Heart right ventricle (tissue), 16 donors: ENCODE results near the gene ATG7. TPM values are rescaled to one million over a fixed set of nuclear protein-coding genes. Genes with fewer than 3 reads are reported as not detected.
"Not testable (repeated sequence)": the region's sequence is repeated elsewhere in the genome, so short reads cannot be mapped to it uniquely, and the experiment has no call there.

Experiments used
- ATAC-seq, 8 donors: fragments of 200-7000 bp; cut with Tn5 transposase; one replicate each; pipeline ENCODE4 v1.9.1; 2020; ENCODE audit warnings: mild to moderate bottlenecking in 8 of 8, moderate library complexity in 8 of 8, moderate number of reproducible peaks in 1 of 8
- DNase-seq, 2 donors: peaks; one replicate each; pipeline ENCODE4 v3.0.0-alpha.2; 2020
- H3K27ac ChIP-seq, 10 donors: fragments of 200-600 bp; sonication (generic) in 2 of 10; one replicate each; pipeline versions ENCODE4 v1.5.0 to v1.8.0; 2020 to 2022; ENCODE audit warnings: mild to moderate bottlenecking in 3 of 10
- H3K27me3 ChIP-seq, 7 donors: fragments of 200-600 bp; one replicate each; pipeline ENCODE4 v1.8.0; 2021 to 2022; ENCODE audit warnings: mild to moderate bottlenecking in 2 of 7
- H3K36me3 ChIP-seq, 9 donors: fragments of 200-600 bp; sonication (generic) in 1 of 9; one replicate each; pipeline versions ENCODE4 v1.5.0 to v1.8.0; 2020 to 2022; ENCODE audit warnings: mild to moderate bottlenecking in 2 of 9
- H3K4me1 ChIP-seq, 9 donors: fragments of 200-600 bp; sonication (generic) in 1 of 9; one replicate each; pipeline versions ENCODE4 v1.5.0 to v1.8.0; 2020 to 2022; ENCODE audit warnings: mild to moderate bottlenecking in 4 of 9
- H3K4me3 ChIP-seq, 10 donors: fragments of 200-600 bp; sonication (generic) in 2 of 10; one replicate each; pipeline versions ENCODE4 v1.5.0 to v1.8.0; 2020 to 2022; ENCODE audit warnings: mild to moderate bottlenecking in 7 of 10, moderate library complexity in 2 of 10
- H3K9me3 ChIP-seq, 11 donors: fragments of 200-600 bp in 10 of 11; sonication (generic) in 2 of 11; one replicate each; pipeline versions ENCODE4 v1.5.0 to v1.8.0; 2013 to 2022; ENCODE audit warnings: mild to moderate bottlenecking in 2 of 11, control low read depth in 1 of 11, moderate library complexity in 1 of 11
- CTCF ChIP-seq, 9 donors: fragments of 200-600 bp; sonication (generic) in 2 of 9; IDR thresholded peaks; one replicate each; pipeline versions ENCODE4 v1.5.0 to v1.8.0; 2021 to 2022; ENCODE audit warnings: antibody characterized with exemption in 9 of 9, mild to moderate bottlenecking in 5 of 9, moderate library complexity in 1 of 9
- WGBS, 2 donors: extraction: QIAGEN DNeasy Blood & Tissue Kit; methylation state at CpG; one replicate each; pipeline ENCODE4 v1.1.7; 2013; ENCODE audit warnings: inconsistent platforms in 1 of 2; 5-methylcytosine and 5-hydroxymethylcytosine counted together
- intact Hi-C, 10 donors: fragments of 100-400 bp; cut with DNase I; formaldehyde crosslinking; loops; one replicate each; pipeline versions ENCODE4 v1.11.1 to v1.14.2; 2022
- polyA plus RNA-seq, 2 donors: library from polyadenylated mRNA; stranded (reverse); fragments of 200-250 nt; gene quantifications; one replicate each; pipeline ENCODE4 v1.2.3, GENCODE V29; 2013
- total RNA-seq, 10 donors: library from RNA; stranded (reverse); fragmentation: NEBNext Ultra II Directional in 3 of 10; extraction: Animal tissue kit (Norgen Biotek cat#: 25700) in 3 of 10; gene quantifications; one replicate each; pipeline versions ENCODE4 v1.2.1 to v1.2.4, GENCODE V29; 2021 to 2023
- donor health status: Arrhythmogenic right ventricular cardiomyopathy.
- donor health status: ischemic (EF 13 %, LVEDD 7.1; RV severe dilation, severe dysfunction).
- donor health status: healthy with polysubstance abuse.
- donor health status: DM: no; HTN: yes; CAD: no.
- donor health status: DM: no; HTN: no; CAD: no.
- donor health status: ischemic (EF 25% LVEDD 6.9; RV normal size, moderate dysfunction).
- donor health status: ischemic (EF 25% LVEDD 5.7; RV mildly dilated, moderate dysfunction).
- donor health status: healthy.
- donor health status: DM: yes; HTN: yes; CAD: no.
- donor health status: Ischemic cardiomyopathy.
- donor health status: ischemic (EF 35%, LVEDD 5.7; RV mildly dilated, moderate dysfunction).
- donor health status: nonischemic (EF 11% LVEDD 7.7; RV severe dilation, severe dysfunction).
- donor health status: DM: yes; HTN: yes; CAD: no.
- donor health status: PGD.
- donor health status: ischemic (EF 29% LVEDD 5.4; RV normal size, mild dysfunction).
- donor health status: nonischemic (EF 23%, LVEDD 6.1; RV moderate dilation, normal function).

The ATG7 gene
- total and polyA plus RNA-seq, 12 donors: 5.3 to 24.1 (median 16.8) TPM

- H3K36me3 ChIP-seq: no peaks in the 10 kb centered on the region
- no peak overlapping the region for H3K4me3 ChIP-seq
- intact Hi-C loops: no loop called here
- H3K27me3 ChIP-seq: no peaks in the 10 kb centered on the region
- no peak for TF ChIP-seq CTCF (IDR thresholded peaks at IDR 0.05)
- WGBS, 2 donors: 85 to 92% methylated on average over 6 of the region's 6 CpGs
- DNase-seq (no peak), ATAC-seq (peak in 1 of 8 donors; percentile 53)
- H3K4me1 ChIP-seq: peaks cover 6 to 40% (median 20%) of the 10 kb centered on the region in 9 donors
- peak overlapping the region in 3 of 10 donors; percentile 32 to 69 (median 60) for H3K27ac ChIP-seq
- peaks cover 0 to under 1% (median 0%) of the 10 kb centered on the region in 11 donors for H3K9me3 ChIP-seq
Observed at GRCh38 chr3:11499144-11499543, 226.9 kb downstream of the ATG7 start.

- H3K9me3 ChIP-seq, DNase-seq, H3K27me3 ChIP-seq, H3K27ac ChIP-seq, H3K36me3 ChIP-seq, ATAC-seq, intact Hi-C loops, H3K4me3 ChIP-seq: not testable (repeated sequence)
- H3K4me1 ChIP-seq: peaks cover 6 to 20% (median 13%) of the 10 kb centered on the region in 9 donors
- WGBS, 2 donors: no CpG with 5 or more reads among the region's 3 CpGs
Observed at GRCh38 chr3:11502413-11502812, 230.2 kb downstream of the ATG7 start.

- Histone ChIP-seq H3K27me3 (no peaks in the 10 kb centered on the region), H3K4me1 (peaks cover 9 to 36% (median 30%) of the 10 kb centered on the region in 9 donors), H3K4me3 (no peak overlapping the region), H3K27ac (peak overlapping the region in 8 of 10 donors; percentile 65 to 87 (median 78)), H3K36me3 (no peaks in the 10 kb centered on the region), H3K9me3 (no peaks in the 10 kb centered on the region)
- intact Hi-C loops: loop anchor here in 1 of 10 donors (2.0 kb wide), 1 partner anchor 41 kb away; no protein-coding TSS in a partner anchor
- no peak for DNase-seq
- ATAC-seq: no peak
- TF ChIP-seq CTCF (IDR thresholded peaks at IDR 0.05): no peak
Observed at GRCh38 chr3:11507719-11508118, 235.5 kb downstream of the ATG7 start.

GRCh38 chr3:11508346-11509172 lies 236.4 kb downstream of the ATG7 start:
- Histone ChIP-seq H3K4me3 (peak overlapping the region in 2 of 10 donors; percentile 4), H3K4me1 (peaks cover 13 to 41% (median 36%) of the 10 kb centered on the region in 9 donors), H3K9me3 (no peaks in the 10 kb centered on the region), H3K27me3 (no peaks in the 10 kb centered on the region), H3K36me3 (no peaks in the 10 kb centered on the region), H3K27ac (peak overlapping the region; percentile 65 to 87 (median 75))
- intact Hi-C loops: loop anchor here in 1 of 10 donors (1.0 to 2.0 kb wide), 2 partner anchors 42 to 134 kb away; no protein-coding TSS in a partner anchor
- WGBS, 2 donors: 47 to 56% methylated on average over 5 of the region's 5 CpGs
- peak in 5 of 8 donors; percentile 31 to 72 (median 39) for ATAC-seq
- no peak for DNase-seq
- TF ChIP-seq CTCF (IDR thresholded peaks at IDR 0.05): no peak
